Measurements from ENCODE around the gene SLC52A1.

- TF ChIP-seq CTCF (IDR thresholded peaks at IDR 0.05) (no peak), POLR2A (IDR thresholded peaks at IDR 0.05) (no peak), EP300 (IDR thresholded peaks at IDR 0.05) (no peak)
Measured at GRCh38 chr17:5034063-5034462, 1.2 kb downstream of the SLC52A1 start.

Data from tibial nerve (tissue), 4 donors.